HG02938 (cell line): ENCODE measurements around the gene IQCN.
A peak's percentile ranks its signal among the peaks of the same experiment; 100 is the strongest.

Experiments
- ATAC-seq: cut with Tn5 transposase; IDR thresholded peaks from one replicate; pipeline ENCODE4 v1.9.1; 2021; ENCODE audit warnings: mild to moderate bottlenecking, moderate library complexity; ENCODE audit not compliant: unreplicated experiment

IQCN gene

GRCh38 chr19:18274219-18274780, at the start of gene IQCN:
Gene IQCN, minus strand, starts transcription at chr19:18274452. Its CDS starts 4,974 bp downstream, at chr19:18269478.
- ATAC-seq = no peak

GRCh38 chr19:18322759-18323460, 48.7 kb upstream of the IQCN start, which contains the start of gene LSM4:
Gene LSM4, minus strand, starts transcription at chr19:18323076. Its CDS starts 56 bp downstream, at chr19:18323020.
- peak; percentile 84 for ATAC-seq

GRCh38 chr19:18322318-18322758, 48.1 kb upstream of the IQCN start:
- ATAC-seq = no peak

GRCh38 chr19:18321734-18322102, 47.5 kb upstream of the IQCN start:
- ATAC-seq = no peak

GRCh38 chr19:18320865-18321733, 46.8 kb upstream of the IQCN start:
- ATAC-seq = no peak

- ATAC-seq = no peak
These were observed 45.4 kb upstream of the IQCN start for GRCh38 chr19:18319591-18320135.

GRCh38 chr19:18317961-18318800, 43.9 kb upstream of the IQCN start:
- ATAC-seq = no peak

GRCh38 chr19:18313398-18313797, 39.1 kb upstream of the IQCN start:
- ATAC-seq = no peak

GRCh38 chr19:18312092-18312534, 37.9 kb upstream of the IQCN start:
- ATAC-seq = no peak

- no peak for ATAC-seq
These were observed 37.3 kb upstream of the IQCN start for GRCh38 chr19:18311502-18312091.

GRCh38 chr19:18310966-18311365, 36.7 kb upstream of the IQCN start:
- no peak for ATAC-seq

GRCh38 chr19:18310118-18310909, 36.1 kb upstream of the IQCN start:
- no peak for ATAC-seq

GRCh38 chr19:18309525-18310064, 35.3 kb upstream of the IQCN start:
- no peak for ATAC-seq

- ATAC-seq = no peak
These were observed 34.7 kb upstream of the IQCN start for GRCh38 chr19:18308948-18309325.

- ATAC-seq = no peak
These were observed 34.0 kb upstream of the IQCN start for GRCh38 chr19:18308051-18308947.

GRCh38 chr19:18307271-18307681, 33.0 kb upstream of the IQCN start:
- no peak for ATAC-seq

- no peak for ATAC-seq
These were observed 32.6 kb upstream of the IQCN start for GRCh38 chr19:18306888-18307260.
